ENCODE results near the gene MMP15. TPM values are rescaled to one million over a fixed set of nuclear protein-coding genes. Genes with fewer than 3 reads are reported as not detected.

The MMP15 gene
- total and polyA plus RNA-seq, 2 of the 13 experiments (the other 11 are each of a cell fraction or from before 2014, with no cell fraction given), result 35.2 to 44.9 TPM

GRCh38 chr16:57999971-58000705 lies 25.4 kb upstream of the MMP15 start, which contains the start of gene ZNF319 (continued):
- TF ChIP-seq PRDM15 (CRISPR knock-in tag; IDR thresholded peaks at IDR 0.05) (0 out of 2 replicates have a peak, but pooled peaks have one; percentile 23), TAF15 (IDR thresholded peaks at IDR 0.05; ENCODE audit: low read depth, low read length, poor library complexity, severe bottlenecking) (peak; percentile 15), ASH2L (IDR thresholded peaks at IDR 0.05; ENCODE audit: insufficient read length, low read depth, low read length) (peak; percentile 3), ZXDC (CRISPR knock-in tag; IDR thresholded peaks at IDR 0.05) (peak; percentile 10; the same call in 1 of the 2 replicates), U2AF1 (optimal IDR thresholded peaks at IDR 0.05; ENCODE audit: low read depth, low read length) (peak; percentile 0), IKZF4 (CRISPR knock-in tag; IDR thresholded peaks at IDR 0.05; ENCODE audit: borderline replicate concordance, low read depth, not compliant biosample characterization) (peak; percentile 54), ZBTB10 (CRISPR knock-in tag; IDR thresholded peaks at IDR 0.05; ENCODE audit: borderline replicate concordance) (no peak), SSRP1 (CRISPR knock-in tag; IDR thresholded peaks at IDR 0.05) (no peak), PRPF4 (IDR thresholded peaks at IDR 0.05; ENCODE audit: low read depth, low read length, poor library complexity, severe bottlenecking) (no peak), NCOA5 (CRISPR knock-in tag; IDR thresholded peaks at IDR 0.05) (no peak), ZMAT3 (CRISPR knock-in tag; conservative IDR thresholded peaks at IDR 0.05) (peak; percentile 75), KLF6 (CRISPR knock-in tag; IDR thresholded peaks at IDR 0.05) (0 out of 2 replicates have a peak, but pooled peaks have one; percentile 39), TFDP2 (CRISPR knock-in tag; IDR thresholded peaks at IDR 0.05) (no peak), HES4 (CRISPR knock-in tag; IDR thresholded peaks at IDR 0.05; ENCODE audit: borderline replicate concordance) (peak; percentile 76), TAF1 (CRISPR knock-in tag; IDR thresholded peaks at IDR 0.05) (no peak), HOXA9 (CRISPR knock-in tag; IDR thresholded peaks at IDR 0.05; ENCODE audit: borderline replicate concordance) (0 out of 2 replicates have a peak, but pooled peaks have one; percentile 14), RBFOX2 (IDR thresholded peaks at IDR 0.05; ENCODE audit: low read depth, low read length) (peak; percentile 64)

Data from HepG2 (cell line).